Measurements from ENCODE around the gene SPARC.

The SPARC gene

DNA sequence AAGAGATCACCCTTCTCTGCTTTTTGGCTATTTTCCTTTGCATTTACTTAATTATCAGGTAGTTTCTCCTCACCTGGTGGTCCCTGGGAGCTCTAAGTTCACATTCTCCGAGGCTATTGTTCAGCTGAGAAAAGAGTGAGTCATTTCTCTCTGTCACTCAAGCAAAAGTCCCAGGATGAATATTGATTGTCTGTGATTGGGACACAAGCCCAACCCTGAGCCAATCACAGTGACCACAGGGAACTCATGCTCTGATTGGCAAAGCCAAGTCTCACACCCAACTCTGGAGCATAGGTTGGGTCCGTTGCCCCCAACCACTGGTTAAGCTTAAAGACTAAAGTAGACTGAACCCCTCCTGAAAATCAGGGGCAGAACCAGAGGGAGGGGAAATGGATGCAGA, 67.8 kb downstream of the SPARC start:
- no peak for DNase-seq

DNA sequence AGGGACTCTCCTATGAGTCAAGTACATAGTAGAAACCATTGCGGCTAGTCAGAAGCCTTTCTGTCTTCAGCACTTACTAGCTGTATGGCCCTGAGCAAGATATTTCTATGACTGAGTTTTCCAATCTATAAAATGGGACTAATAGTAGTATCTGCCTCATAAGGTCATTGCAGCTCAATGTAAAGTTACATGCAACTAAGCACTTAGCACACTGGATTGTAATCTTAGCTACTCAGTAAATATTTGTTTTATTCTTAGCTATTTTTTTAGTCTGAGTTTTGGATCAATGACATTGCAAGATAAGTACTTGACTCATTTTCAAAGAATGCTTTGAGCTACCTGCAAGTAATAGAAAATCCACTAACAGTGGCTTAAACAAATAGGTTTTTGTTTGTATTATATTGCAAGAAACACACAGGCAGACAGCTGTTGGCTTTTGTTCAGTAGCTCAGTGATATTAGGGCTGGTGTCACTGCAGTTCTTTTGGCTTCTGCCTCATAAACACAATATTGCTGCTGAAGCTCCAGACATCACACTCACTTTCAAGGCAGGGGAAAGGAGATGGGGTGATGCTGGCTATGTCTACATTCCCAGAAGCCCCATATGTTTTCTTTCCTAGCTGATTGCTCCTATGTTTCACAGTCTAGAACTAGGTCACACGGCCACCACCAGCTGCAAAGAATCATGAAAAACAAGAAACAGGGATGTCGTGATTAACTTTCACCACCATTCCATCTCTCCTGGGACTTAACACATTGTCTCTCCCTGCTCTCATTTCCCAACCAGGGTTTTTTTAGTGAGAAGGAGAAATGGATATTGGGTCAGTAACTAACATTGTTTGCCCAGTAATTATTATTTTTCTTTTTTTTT, 68.6 kb downstream of the SPARC start:
- no peak for DNase-seq

DNA sequence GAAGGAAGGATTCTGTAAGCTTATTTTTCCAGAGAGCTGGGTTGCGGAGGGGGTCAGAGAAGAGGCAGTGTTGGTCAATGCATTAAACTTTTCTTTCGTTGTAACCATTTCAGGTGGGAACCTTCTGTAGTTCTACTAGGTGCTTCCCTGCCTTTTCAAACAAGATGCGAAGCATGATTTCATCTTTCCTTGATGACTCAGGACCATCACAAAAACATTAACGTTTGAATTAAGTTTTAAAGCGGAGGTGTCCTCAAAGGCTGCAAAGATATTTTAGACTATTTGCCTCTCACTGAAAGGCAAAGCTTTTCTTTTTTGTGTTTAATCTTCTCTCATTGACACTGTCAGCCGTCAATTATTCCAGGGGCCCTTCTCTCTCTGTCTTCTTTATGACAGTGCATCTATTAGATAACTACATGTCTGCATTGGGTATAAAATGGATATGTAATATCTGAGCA, 69.3 kb downstream of the SPARC start:
- no peak for DNase-seq

DNA sequence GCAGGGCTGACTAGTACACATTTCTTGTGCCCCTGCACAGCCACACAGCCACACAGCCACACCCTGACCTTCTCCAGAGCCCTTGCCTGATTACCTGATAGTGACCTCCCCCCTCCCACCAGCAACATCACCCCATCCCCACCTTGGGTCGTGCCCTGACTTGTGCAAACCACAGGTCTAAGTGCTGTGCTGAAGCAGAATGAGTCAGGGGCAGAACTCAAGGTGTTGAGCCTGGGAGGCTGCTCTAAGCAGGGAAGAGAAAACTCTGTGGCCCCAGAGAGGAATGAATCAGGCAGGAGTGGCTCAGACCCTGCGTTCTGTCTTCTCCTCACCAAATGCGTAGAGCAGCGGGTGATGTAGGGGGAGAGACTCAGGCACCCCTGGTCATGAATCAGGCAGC, 71.3 kb downstream of the SPARC start:
- DNase-seq, result no peak

DNA sequence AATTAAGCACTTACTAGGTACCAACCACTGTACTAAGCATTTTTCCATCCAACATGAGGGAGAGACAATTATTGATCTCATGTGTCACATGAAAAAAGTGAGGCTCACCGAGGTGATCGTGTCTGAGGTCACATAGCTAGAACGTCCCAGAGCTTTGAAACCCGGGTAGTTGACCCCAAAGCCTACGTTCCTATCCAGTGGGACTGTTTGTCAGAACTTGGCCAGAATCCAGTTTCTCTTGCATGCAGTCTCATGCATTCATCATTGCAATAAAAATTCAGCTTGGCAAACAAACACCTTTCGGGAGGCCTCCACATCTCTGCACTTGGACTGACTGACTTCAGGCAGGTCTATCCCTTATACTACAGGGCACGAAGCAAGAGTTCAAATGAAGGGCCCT, 72.2 kb downstream of the SPARC start:
- DNase-seq, result no peak

DNA sequence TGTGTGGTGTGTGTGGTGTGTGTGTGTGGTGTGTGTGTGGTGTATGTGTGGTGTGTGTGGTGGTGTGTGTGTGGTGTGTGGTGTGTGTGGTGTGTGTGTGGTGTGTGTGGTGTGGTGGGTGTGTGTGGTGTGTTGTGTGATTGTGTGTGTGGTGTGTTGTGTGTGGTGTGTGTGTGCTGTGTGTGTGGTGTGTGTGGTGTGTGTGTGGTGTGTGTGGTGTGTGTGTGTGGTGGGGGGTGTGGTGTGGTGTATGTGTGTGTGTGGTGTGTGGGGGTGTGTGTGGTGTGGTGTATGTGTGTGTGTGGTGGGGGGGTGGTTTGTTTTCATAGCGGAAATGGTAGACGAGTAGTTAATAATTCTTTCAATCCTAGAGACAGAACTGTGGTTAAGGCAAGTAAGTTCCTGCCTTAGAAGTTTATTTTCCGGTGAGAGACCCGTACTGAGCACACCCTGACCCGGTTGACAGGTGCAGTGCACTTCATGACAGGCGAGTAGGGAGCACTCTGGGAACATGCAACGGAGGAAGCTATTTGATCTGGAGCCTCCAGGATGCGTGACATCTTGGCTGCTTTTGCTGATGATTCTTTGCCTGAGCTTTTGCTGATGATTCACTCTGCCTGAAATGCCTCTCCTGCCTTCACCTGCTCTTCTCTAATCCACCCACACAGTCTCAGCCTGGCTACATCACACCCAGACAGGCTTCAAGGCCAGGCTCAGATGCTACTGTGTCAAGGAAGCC, 73.9 kb downstream of the SPARC start:
- no peak for DNase-seq

DNA sequence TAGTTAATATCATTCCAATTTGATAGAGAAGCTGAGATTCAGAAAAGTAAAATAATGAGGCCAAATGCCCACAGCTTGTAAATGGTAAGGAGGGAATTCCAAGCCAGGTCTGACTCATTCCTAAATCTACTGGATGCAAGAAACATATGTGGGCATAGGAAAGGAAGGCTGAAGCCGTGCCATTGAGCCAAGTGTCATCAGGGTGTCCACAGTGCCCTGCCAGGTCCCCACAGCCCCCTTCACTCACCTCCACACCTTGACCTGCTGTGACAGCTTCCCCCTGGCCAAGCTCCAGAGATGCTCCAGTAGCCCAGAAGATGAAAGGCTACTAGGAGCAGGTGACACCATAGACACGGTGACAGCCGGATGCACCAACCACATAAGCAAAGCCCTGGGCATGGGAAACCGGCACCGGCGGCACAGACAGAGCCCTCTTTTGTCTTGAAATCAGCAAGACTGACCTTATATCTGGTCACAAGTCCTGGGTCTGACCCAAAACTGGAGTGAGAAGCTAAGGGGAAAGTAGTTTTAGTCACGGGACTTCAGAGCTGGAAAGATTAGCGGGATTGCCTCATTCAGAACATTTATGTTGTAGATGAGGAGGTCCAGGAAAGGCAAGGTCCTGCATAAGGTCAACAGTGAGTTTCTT, 75.5 kb downstream of the SPARC start:
- no peak for DNase-seq

All from EL (cell line).